Loucy (cell line): Measurements from ENCODE around the gene STPG4.

Experiments
- H2AFZ ChIP-seq: fragments of 200-600 bp; sonication (generic); 2 replicates; pipeline ENCODE4 v1.6.0; 2016; ENCODE audit warnings: antibody characterized with exemption, mild to moderate bottlenecking, low read length, moderate library complexity
- H3F3A ChIP-seq: fragments of 200-600 bp; 2 replicates; pipeline ENCODE4 v1.6.0; 2016; ENCODE audit warnings: antibody characterized with exemption, low read depth, mild to moderate bottlenecking
- H3K27me3 ChIP-seq: fragments of 200-600 bp; sonication (generic); 2 replicates; pipeline ENCODE4 v1.6.1; 2014; ENCODE audit warnings: low read length, mild to moderate bottlenecking; ENCODE audit not compliant: insufficient read depth, poor library complexity, severe bottlenecking
- H3K36me3 ChIP-seq: fragments of 200-600 bp; sonication (generic); 2 replicates; pipeline ENCODE4 v1.6.1; 2016; ENCODE audit warnings: low read length; ENCODE audit not compliant: insufficient read depth
- H3K4me1 ChIP-seq: fragments of 200-600 bp; sonication (generic); 2 replicates; pipeline ENCODE4 v1.5.1; 2014; ENCODE audit warnings: low read length, mild to moderate bottlenecking; ENCODE audit not compliant: insufficient read depth, poor library complexity, severe bottlenecking
- H3K4me2 ChIP-seq: fragments of 200-600 bp; sonication (generic); 2 replicates; pipeline ENCODE4 v1.6.0; 2014; ENCODE audit warnings: antibody characterized with exemption, low read length, low read depth, mild to moderate bottlenecking; ENCODE audit not compliant: poor library complexity, severe bottlenecking
- H3K4me3 ChIP-seq: fragments of 200-600 bp; sonication (generic); 2 replicates; pipeline ENCODE4 v1.5.1; 2014; ENCODE audit warnings: low read length, mild to moderate bottlenecking, mixed read lengths; ENCODE audit not compliant: poor library complexity, severe bottlenecking
- H3K79me2 ChIP-seq: fragments of 200-600 bp; sonication (generic); 2 replicates; pipeline ENCODE4 v1.6.1; 2014; ENCODE audit warnings: low read length; ENCODE audit not compliant: insufficient read depth
- H3K9ac ChIP-seq: fragments of 200-600 bp; sonication (generic); 2 replicates; pipeline ENCODE4 v1.6.0; 2014; ENCODE audit warnings: mild to moderate bottlenecking, low read depth, low read length, moderate library complexity; ENCODE audit not compliant: poor library complexity, severe bottlenecking
- H3K9me2 ChIP-seq: fragments of 200-600 bp; sonication (generic); replicated peaks from 2 replicates; pipeline ENCODE4 v1.6.1; 2016; ENCODE audit warnings: low read depth, low read length, mixed read lengths
- H3K9me3 ChIP-seq: fragments of 200-600 bp; sonication (generic); 2 replicates; pipeline ENCODE4 v1.6.1; 2014; ENCODE audit warnings: mild to moderate bottlenecking, antibody characterized with exemption, low read length, low read depth; ENCODE audit not compliant: insufficient read depth
- H4K20me1 ChIP-seq: fragments of 200-600 bp; sonication (generic); 2 replicates; pipeline ENCODE4 v1.6.0; 2014; ENCODE audit warnings: antibody characterized with exemption, low read length, mild to moderate bottlenecking; ENCODE audit not compliant: insufficient read depth, poor library complexity, severe bottlenecking
- CTCF ChIP-seq: fragments of 200-600 bp; sonication (generic); conservative IDR thresholded peaks from 2 replicates; pipeline ENCODE4 v1.5.1; 2014; ENCODE audit warnings: mild to moderate bottlenecking, antibody characterized with exemption, low read length
- EZH2phosphoT487 ChIP-seq: fragments of 200-600 bp; IDR thresholded peaks from 2 replicates; pipeline ENCODE4 v1.6.1; 2018; ENCODE audit warnings: antibody characterized with exemption, mild to moderate bottlenecking, moderate library complexity, borderline replicate concordance

Gene STPG4

GRCh38 chr2:47072018-47072691 lies 83.0 kb downstream of the STPG4 start:
- no peaks in the 10 kb centered on the region for H3K36me3 ChIP-seq
- H3K9me2 ChIP-seq, result no peaks in the 10 kb centered on the region
- H3F3A ChIP-seq, result no peaks in the 10 kb centered on the region
- TF ChIP-seq EZH2phosphoT487, result no peak
- no peak for TF ChIP-seq CTCF
- peak overlapping the region; percentile 10 for H3K4me2 ChIP-seq
- H3K9ac ChIP-seq, result no peak overlapping the region
- no peaks in the 10 kb centered on the region for H3K27me3 ChIP-seq
- no peaks in the 10 kb centered on the region for H3K79me2 ChIP-seq
- H4K20me1 ChIP-seq, result no peaks in the 10 kb centered on the region
- H3K4me3 ChIP-seq, result no peak overlapping the region
- no peak overlapping the region for H2AFZ ChIP-seq
- H3K4me1 ChIP-seq, result peaks cover 12% of the 10 kb centered on the region
- H3K9me3 ChIP-seq, result no peaks in the 10 kb centered on the region

GRCh38 chr2:47070920-47071824 lies 83.9 kb downstream of the STPG4 start:
- H3K9me3 ChIP-seq, result no peaks in the 10 kb centered on the region
- no peaks in the 10 kb centered on the region for H3K9me2 ChIP-seq
- TF ChIP-seq CTCF (no peak), EZH2phosphoT487 (no peak)
- H3K36me3 ChIP-seq, result no peaks in the 10 kb centered on the region
- H3K9ac ChIP-seq, result no peak overlapping the region
- H4K20me1 ChIP-seq, result no peaks in the 10 kb centered on the region
- H3K4me1 ChIP-seq, result peaks cover 12% of the 10 kb centered on the region
- H3K79me2 ChIP-seq, result no peaks in the 10 kb centered on the region
- H3K27me3 ChIP-seq, result no peaks in the 10 kb centered on the region
- peak overlapping the region; percentile 10 for H3K4me2 ChIP-seq
- no peak overlapping the region for H2AFZ ChIP-seq
- H3F3A ChIP-seq, result no peaks in the 10 kb centered on the region
- H3K4me3 ChIP-seq, result no peak overlapping the region

- Histone ChIP-seq H3K4me2 (no peak overlapping the region), H3K4me3 (no peak overlapping the region), H2AFZ (no peak overlapping the region), H3K9ac (no peak overlapping the region), H3K36me3 (no peaks in the 10 kb centered on the region), H4K20me1 (no peaks in the 10 kb centered on the region), H3K9me3 (no peaks in the 10 kb centered on the region), H3K27me3 (no peaks in the 10 kb centered on the region), H3K9me2 (no peaks in the 10 kb centered on the region), H3K79me2 (no peaks in the 10 kb centered on the region), H3F3A (no peaks in the 10 kb centered on the region), H3K4me1 (peaks cover 12% of the 10 kb centered on the region)
- TF ChIP-seq EZH2phosphoT487, result no peak
These were observed 84.8 kb downstream of the STPG4 start for GRCh38 chr2:47070155-47070919.
